HepG2 (cell line): ENCODE measurements around the gene FAM53B. TPM values are rescaled to one million over a fixed set of nuclear protein-coding genes. Genes with fewer than 3 reads are reported as not detected.

Source experiments
- ATAC-seq: fragments of 200-7000 bp; cut with Tn5 transposase; 3 replicates; pipeline ENCODE4 v1.9.1; 2020; ENCODE audit warnings: mild to moderate bottlenecking, moderate library complexity
- BruUV-seq: library from RNA; stranded (reverse); fragments of 400-500 nt; replicated peaks from 2 replicates; lab custom pipeline; 2021; lab: Mats Ljungman, UMichigan
- CTCF ChIA-PET: fragments of 300-600 bp; formaldehyde crosslinking; extraction: SDS; loops from one replicate; lab custom pipeline; 2021; ENCODE audit warnings: low total read pairs, inconsistent platforms, low intra/inter-chr PET ratio; lab: Yijun Ruan, JAX
- POLR2A ChIA-PET: fragments of 350-600 bp; sonication (Branson Sonifier 250); formaldehyde crosslinking; loops from one replicate; lab custom pipeline; 2020; ENCODE audit warnings: antibody characterized with exemption, inconsistent platforms; lab: Yijun Ruan, JAX
- DNase-seq: peaks from one replicate; pipeline ENCODE4 v3.0.0-alpha.2; 2015; ENCODE audit warnings: low spot score
- FAIRE-seq: peaks from 3 replicates; lab custom pipeline; 2011; peaks lifted over from hg19 to GRCh38; lab: Jason Lieb, UNC
- H2AFZ ChIP-seq: one replicate; pipeline ENCODE4 v1.6.1; 2011; ENCODE audit warnings: low read length, inconsistent platforms
- H3K27ac ChIP-seq: fragments of 300-600 bp; 3 replicates; pipeline ENCODE4 v1.8.0; 2011; ENCODE audit warnings: mixed run types, mild to moderate bottlenecking, mixed read lengths, low read length, inconsistent platforms; ENCODE audit not compliant: insufficient read depth; ENCODE audit errors: extremely low read length
- H3K27me3 ChIP-seq, 2 experiments: fragments of 200-600 bp in 1 of 2; 2 replicates in 1 of 2; 3 replicates in 1 of 2; pipeline versions ENCODE4 v1.6.0 to v1.8.0; 2011; ENCODE audit warnings: low read length in 2 of 2, mild to moderate bottlenecking in 2 of 2, moderate library complexity in 2 of 2, inconsistent platforms in 1 of 2; ENCODE audit not compliant: insufficient read depth in 2 of 2, control insufficient read depth in 1 of 2
- H3K36me3 ChIP-seq, 2 experiments: fragments of 200-600 bp in 1 of 2; replicated peaks in 1 of 2; 2 replicates in 1 of 2; 3 replicates in 1 of 2; pipeline versions ENCODE4 v1.5.1 to v1.8.0; 2011; ENCODE audit warnings: low read length in 2 of 2, inconsistent platforms in 1 of 2; ENCODE audit not compliant: insufficient read depth in 2 of 2, control insufficient read depth in 1 of 2
- H3K4me1 ChIP-seq: 2 replicates; pipeline ENCODE4 v1.5.1; 2012; ENCODE audit warnings: low read length, inconsistent platforms; ENCODE audit not compliant: insufficient read depth
- H3K4me2 ChIP-seq: 2 replicates; pipeline ENCODE4 v1.6.0; 2011; ENCODE audit warnings: low read depth, low read length, inconsistent platforms
- H3K4me3 ChIP-seq, 3 experiments: fragments of 200-600 bp in 1 of 3; sonication (generic), shearing (Covaris generic) in 1 of 3; replicated peaks in 1 of 3; 2 replicates each; pipeline ENCODE4 v1.5.1; 2011 to 2016; ENCODE audit warnings: low read length in 3 of 3, inconsistent platforms in 2 of 3, low read depth in 2 of 3, mild to moderate bottlenecking in 2 of 3, control low read depth in 1 of 3, mixed read lengths in 1 of 3; ENCODE audit not compliant: insufficient read depth in 1 of 3
- H3K79me2 ChIP-seq: one replicate; pipeline ENCODE4 v1.6.1; 2011; ENCODE audit warnings: low read length, inconsistent platforms; ENCODE audit not compliant: insufficient read depth
- H3K9ac ChIP-seq: 2 replicates; pipeline ENCODE4 v1.6.0; 2011; ENCODE audit warnings: mild to moderate bottlenecking, low read depth, low read length, inconsistent platforms; ENCODE audit not compliant: insufficient read depth
- H3K9me3 ChIP-seq: 2 replicates; pipeline ENCODE4 v1.5.1; 2012; ENCODE audit warnings: mild to moderate bottlenecking, low read length
- H4K20me1 ChIP-seq: 2 replicates; pipeline ENCODE4 v1.6.0; 2011; ENCODE audit warnings: inconsistent platforms, mild to moderate bottlenecking, low read length, moderate library complexity; ENCODE audit not compliant: insufficient read depth
- CENPT ChIP-seq: sonication (generic); formaldehyde crosslinking; IDR thresholded peaks from 2 replicates; pipeline ENCODE4 v1.8.0; 2022; ENCODE audit warnings: low read depth, mild to moderate bottlenecking, moderate library complexity, missing genetic modification reagents
- HNF4A ChIP-seq: sonication (generic); formaldehyde crosslinking; IDR thresholded peaks from 2 replicates; pipeline ENCODE4 v1.4.0; 2020; ENCODE audit warnings: missing genetic modification reagents
- MED8 ChIP-seq: sonication (generic); formaldehyde crosslinking; IDR thresholded peaks from 2 replicates; pipeline ENCODE4 v1.8.1; 2023; ENCODE audit warnings: mild to moderate bottlenecking, missing genetic modification reagents; ENCODE audit not compliant: insufficient replicate concordance
- RAD51 ChIP-seq: fragments of 450-650 bp; IDR thresholded peaks from 2 replicates; pipeline ENCODE4 v1.6.1; 2016; ENCODE audit warnings: borderline replicate concordance
- REXO4 ChIP-seq: sonication (generic); formaldehyde crosslinking; IDR thresholded peaks from 2 replicates; pipeline ENCODE4 v1.8.0; 2022; ENCODE audit warnings: missing genetic modification reagents, mild to moderate bottlenecking, borderline replicate concordance
- SMAD9 ChIP-seq: sonication (generic); formaldehyde crosslinking; IDR thresholded peaks from 2 replicates; pipeline ENCODE4 v1.5.1; 2020; ENCODE audit warnings: mild to moderate bottlenecking, missing genetic modification reagents
- ZKSCAN1 ChIP-seq: fragments of 150-350 bp; IDR thresholded peaks from 2 replicates; pipeline ENCODE4 v1.6.1; 2014; ENCODE audit warnings: low read length
- ZSCAN31 ChIP-seq: sonication (generic); formaldehyde crosslinking; IDR thresholded peaks from 2 replicates; pipeline ENCODE4 v1.5.0; 2020; ENCODE audit warnings: low read depth, mild to moderate bottlenecking, missing genetic modification reagents
- ZSCAN9 ChIP-seq: IDR thresholded peaks from 2 replicates; pipeline ENCODE4 v1.6.1; 2016; ENCODE audit warnings: borderline replicate concordance
- WGBS: methylation state at CpG from one replicate; pipeline ENCODE4 v1.1.6; 2017; ENCODE audit warnings: low lambda C conversion rate; 5-methylcytosine and 5-hydroxymethylcytosine counted together
- in situ Hi-C: cut with HindIII; loops from 2 replicates; pipeline ENCODE4 v1.10.0; 2017; ENCODE audit warnings: low pct_unique_long_range_greater_than_20kb; ENCODE audit not compliant: extremely low pct_ligation_motif_present
- intact Hi-C: fragments of 100-400 bp; cut with micrococcal nuclease; formaldehyde crosslinking; loops from one replicate; pipeline ENCODE4 v1.10.0; 2022; ENCODE audit not compliant: unreplicated experiment
- polyA plus RNA-seq, 8 experiments: library from polyadenylated mRNA; depleted of rRNA in 3 of 8; stranded (reverse) in 7 of 8; unstranded in 1 of 8; fragments of >200 nt; fragmentation: Illumina TruSeq in 4 of 8; extraction: Trizol in 4 of 8; gene quantifications; 2 replicates each; pipeline versions ENCODE4 v1.2.1 to v1.2.3, GENCODE V29; 2011 to 2016; ENCODE audit warnings: low read depth in 4 of 8, missing spikeins in 1 of 8, mixed read lengths in 1 of 8; ENCODE audit not compliant: insufficient read depth in 1 of 8
- total RNA-seq, 5 experiments: library from RNA; depleted of rRNA; stranded (reverse); fragments of >200 nt; fragmentation: Illumina TruSeq; extraction: Trizol; gene quantifications; 2 replicates each; pipeline ENCODE4 v1.2.3, GENCODE V29; 2016; ENCODE audit warnings: low read depth in 1 of 5
- TF ChIP-seq, protein P1 (sequence below): sonication (generic); formaldehyde crosslinking; IDR thresholded peaks from 2 replicates; pipeline ENCODE4 v1.4.0; 2020; ENCODE audit warnings: missing genetic modification reagents, borderline replicate concordance
- TF ChIP-seq, protein P2 (sequence below): sonication (generic); formaldehyde crosslinking; IDR thresholded peaks from 2 replicates; pipeline ENCODE4 v1.5.0; 2020; ENCODE audit warnings: missing genetic modification reagents, mild to moderate bottlenecking, borderline replicate concordance
- TF ChIP-seq, protein P3 (sequence below), 2 experiments: sonication (generic) in 1 of 2; formaldehyde crosslinking in 1 of 2; IDR thresholded peaks; 2 replicates each; pipeline versions ENCODE4 v1.4.0 to v1.6.1; 2016 to 2020; ENCODE audit warnings: borderline replicate concordance in 1 of 2, low read depth in 1 of 2, mild to moderate bottlenecking in 1 of 2, missing genetic modification reagents in 1 of 2

Gene FAM53B
- total and polyA plus RNA-seq, 2 of the 13 experiments (the other 11 are each of a cell fraction or from before 2014, with no cell fraction given) = 6.4 to 19.3 TPM

DNA sequence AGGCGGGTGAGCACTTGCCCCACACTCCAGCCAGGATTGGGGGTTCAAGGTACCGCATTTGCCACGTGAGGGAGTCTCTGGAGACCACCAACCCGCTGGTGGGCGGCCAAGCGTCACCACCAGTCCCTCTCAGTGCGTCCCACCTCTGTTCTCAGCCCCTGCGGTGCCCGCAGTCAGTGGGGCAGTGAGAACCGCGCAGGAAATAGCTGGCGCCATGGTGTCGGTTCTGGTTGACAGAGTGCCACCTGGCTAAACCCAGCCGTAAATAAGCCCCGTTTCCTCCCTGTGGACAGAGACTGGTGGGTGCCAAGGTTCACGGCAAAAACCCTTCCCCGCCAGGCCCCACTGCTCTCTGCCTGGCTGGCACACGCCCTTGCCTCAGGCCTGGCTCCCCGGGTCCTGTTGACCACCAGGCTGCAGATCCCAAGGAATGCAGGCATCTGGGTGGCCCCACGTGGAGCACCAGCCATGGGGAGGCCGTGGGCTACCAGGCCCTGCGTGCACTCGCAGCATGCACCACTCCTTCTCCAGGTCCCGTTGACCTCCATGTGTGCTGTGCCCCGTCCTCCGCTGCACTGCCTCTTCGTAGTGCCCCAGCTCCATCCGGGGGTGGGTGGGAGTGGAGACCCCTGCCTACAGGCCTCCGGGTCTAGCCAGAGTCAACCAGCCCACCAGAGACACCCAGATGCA, 142.6 kb downstream of the FAM53B start:
- no peaks in the 10 kb centered on the region for H3K9me3 ChIP-seq
- POLR2A ChIA-PET = no interaction called here
- DNase-seq (no peak), FAIRE-seq (no peak), ATAC-seq (no peak)
- no peaks in the 10 kb centered on the region for H4K20me1 ChIP-seq
- in situ Hi-C loops = no loop called here
- no peaks in the 10 kb centered on the region for H3K79me2 ChIP-seq
- 81% methylated on average over 9 of the region's 29 CpGs for WGBS
- no peaks in the 10 kb centered on the region for H3K36me3 ChIP-seq
- no TSS peak for BruUV-seq
- CTCF ChIA-PET = no interaction called here
- intact Hi-C loops = no loop called here
- H3K4me2 ChIP-seq = no peak overlapping the region
- no peak overlapping the region for H3K9ac ChIP-seq
- H3K4me3 ChIP-seq = no peak overlapping the region
- H3K27me3 ChIP-seq = no peaks in the 10 kb centered on the region
- no peak overlapping the region for H3K27ac ChIP-seq
- peaks cover 55% of the 10 kb centered on the region for H3K4me1 ChIP-seq
- H2AFZ ChIP-seq = no peak overlapping the region
- TF ChIP-seq ZSCAN31 (CRISPR knock-in tag) (no peak), MED8 (no peak), HNF4A (CRISPR knock-in tag) (no peak), SMAD9 (no peak), ZSCAN9 (CRISPR knock-in tag) (no peak), RAD51 (no peak), ZKSCAN1 (no peak), CENPT (CRISPR knock-in tag) (no peak), REXO4 (no peak)
- TF ChIP-seq, protein P1, sequence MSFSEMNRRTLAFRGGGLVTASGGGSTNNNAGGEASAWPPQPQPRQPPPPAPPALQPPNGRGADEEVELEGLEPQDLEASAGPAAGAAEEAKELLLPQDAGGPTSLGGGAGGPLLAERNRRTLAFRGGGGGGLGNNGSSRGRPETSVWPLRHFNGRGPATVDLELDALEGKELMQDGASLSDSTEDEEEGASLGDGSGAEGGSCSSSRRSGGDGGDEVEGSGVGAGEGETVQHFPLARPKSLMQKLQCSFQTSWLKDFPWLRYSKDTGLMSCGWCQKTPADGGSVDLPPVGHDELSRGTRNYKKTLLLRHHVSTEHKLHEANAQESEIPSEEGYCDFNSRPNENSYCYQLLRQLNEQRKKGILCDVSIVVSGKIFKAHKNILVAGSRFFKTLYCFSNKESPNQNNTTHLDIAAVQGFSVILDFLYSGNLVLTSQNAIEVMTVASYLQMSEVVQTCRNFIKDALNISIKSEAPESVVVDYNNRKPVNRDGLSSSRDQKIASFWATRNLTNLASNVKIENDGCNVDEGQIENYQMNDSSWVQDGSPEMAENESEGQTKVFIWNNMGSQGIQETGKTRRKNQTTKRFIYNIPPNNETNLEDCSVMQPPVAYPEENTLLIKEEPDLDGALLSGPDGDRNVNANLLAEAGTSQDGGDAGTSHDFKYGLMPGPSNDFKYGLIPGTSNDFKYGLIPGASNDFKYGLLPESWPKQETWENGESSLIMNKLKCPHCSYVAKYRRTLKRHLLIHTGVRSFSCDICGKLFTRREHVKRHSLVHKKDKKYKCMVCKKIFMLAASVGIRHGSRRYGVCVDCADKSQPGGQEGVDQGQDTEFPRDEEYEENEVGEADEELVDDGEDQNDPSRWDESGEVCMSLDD (CRISPR knock-in tag) = no peak
- TF ChIP-seq, protein P2, sequence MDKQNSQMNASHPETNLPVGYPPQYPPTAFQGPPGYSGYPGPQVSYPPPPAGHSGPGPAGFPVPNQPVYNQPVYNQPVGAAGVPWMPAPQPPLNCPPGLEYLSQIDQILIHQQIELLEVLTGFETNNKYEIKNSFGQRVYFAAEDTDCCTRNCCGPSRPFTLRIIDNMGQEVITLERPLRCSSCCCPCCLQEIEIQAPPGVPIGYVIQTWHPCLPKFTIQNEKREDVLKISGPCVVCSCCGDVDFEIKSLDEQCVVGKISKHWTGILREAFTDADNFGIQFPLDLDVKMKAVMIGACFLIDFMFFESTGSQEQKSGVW (CRISPR knock-in tag) = no peak
- TF ChIP-seq, protein P3, sequence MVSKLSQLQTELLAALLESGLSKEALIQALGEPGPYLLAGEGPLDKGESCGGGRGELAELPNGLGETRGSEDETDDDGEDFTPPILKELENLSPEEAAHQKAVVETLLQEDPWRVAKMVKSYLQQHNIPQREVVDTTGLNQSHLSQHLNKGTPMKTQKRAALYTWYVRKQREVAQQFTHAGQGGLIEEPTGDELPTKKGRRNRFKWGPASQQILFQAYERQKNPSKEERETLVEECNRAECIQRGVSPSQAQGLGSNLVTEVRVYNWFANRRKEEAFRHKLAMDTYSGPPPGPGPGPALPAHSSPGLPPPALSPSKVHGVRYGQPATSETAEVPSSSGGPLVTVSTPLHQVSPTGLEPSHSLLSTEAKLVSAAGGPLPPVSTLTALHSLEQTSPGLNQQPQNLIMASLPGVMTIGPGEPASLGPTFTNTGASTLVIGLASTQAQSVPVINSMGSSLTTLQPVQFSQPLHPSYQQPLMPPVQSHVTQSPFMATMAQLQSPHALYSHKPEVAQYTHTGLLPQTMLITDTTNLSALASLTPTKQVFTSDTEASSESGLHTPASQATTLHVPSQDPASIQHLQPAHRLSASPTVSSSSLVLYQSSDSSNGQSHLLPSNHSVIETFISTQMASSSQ (IDR thresholded peaks at IDR 0.05; ENCODE audit: low read depth) = no peak
- TF ChIP-seq, protein P3 (CRISPR knock-in tag; IDR thresholded peaks at IDR 0.05; ENCODE audit: borderline replicate concordance) = no peak
